BLaER1 treated with 17β-estradiol and CSF1 and Interleukin-3, amounts not matched to agents 10 nM and 100 nM (cell line): ENCODE data around the gene SMARCD2.
"Not testable (repeated sequence)": the region's sequence is repeated elsewhere in the genome, so short reads cannot be mapped to it uniquely, and the experiment has no call there.

ENCODE experiments used
- H3K27ac ChIP-seq, 11 experiments: shearing (Covaris generic); formaldehyde crosslinking; 2 replicates each; pipeline ENCODE4 v1.8.1; 2022
- H3K27me3 ChIP-seq, 11 experiments: shearing (Covaris generic); formaldehyde crosslinking; 2 replicates each; pipeline ENCODE4 v1.8.1; 2022
- H3K36me3 ChIP-seq, 11 experiments: shearing (Covaris generic); formaldehyde crosslinking; 2 replicates each; pipeline ENCODE4 v1.8.1; 2022
- H3K4me1 ChIP-seq, 10 experiments: shearing (Covaris generic); formaldehyde crosslinking; 2 replicates each; pipeline ENCODE4 v1.8.1; 2022
- H3K4me2 ChIP-seq, 11 experiments: shearing (Covaris generic); formaldehyde crosslinking; 2 replicates each; pipeline ENCODE4 v1.8.1; 2022
- H3K4me3 ChIP-seq, 10 experiments: shearing (Covaris generic); formaldehyde crosslinking; 2 replicates each; pipeline ENCODE4 v1.8.1; 2022
- H3K9ac ChIP-seq, 11 experiments: shearing (Covaris generic); formaldehyde crosslinking; 2 replicates each; pipeline ENCODE4 v1.8.1; 2022
- H3K9me3 ChIP-seq, 11 experiments: shearing (Covaris generic); formaldehyde crosslinking; replicated peaks in 1 of 11; 2 replicates each; pipeline ENCODE4 v1.8.1; 2022
- H4K20me1 ChIP-seq, 11 experiments: shearing (Covaris generic); formaldehyde crosslinking; 2 replicates each; pipeline ENCODE4 v1.8.1; 2022
- Cebpa-rat ChIP-seq, 11 experiments: shearing (Covaris generic); IDR thresholded peaks; 2 replicates each; pipeline ENCODE4 v1.8.1; 2022

Gene SMARCD2

DNA sequence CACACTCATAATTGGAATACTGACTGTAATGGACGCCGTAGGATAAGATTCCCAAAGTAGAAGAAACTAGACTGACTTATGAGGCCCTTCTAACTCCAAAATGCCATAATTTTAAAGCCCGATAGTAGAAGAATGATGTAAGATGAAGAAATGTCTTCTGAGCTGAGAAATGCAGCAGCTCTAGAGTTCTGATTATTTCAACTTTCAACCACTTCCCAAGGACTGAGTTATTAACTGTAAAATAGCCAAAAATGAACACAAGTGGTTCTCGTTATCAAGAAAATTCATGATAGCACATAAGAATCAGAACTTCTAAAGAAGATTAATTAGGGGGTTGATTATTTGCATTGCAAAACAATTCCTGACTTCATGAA is 27.8 kb upstream of the SMARCD2 start:
- not testable (repeated sequence) for H3K27ac ChIP-seq, H3K27me3 ChIP-seq, H3K36me3 ChIP-seq

DNA sequence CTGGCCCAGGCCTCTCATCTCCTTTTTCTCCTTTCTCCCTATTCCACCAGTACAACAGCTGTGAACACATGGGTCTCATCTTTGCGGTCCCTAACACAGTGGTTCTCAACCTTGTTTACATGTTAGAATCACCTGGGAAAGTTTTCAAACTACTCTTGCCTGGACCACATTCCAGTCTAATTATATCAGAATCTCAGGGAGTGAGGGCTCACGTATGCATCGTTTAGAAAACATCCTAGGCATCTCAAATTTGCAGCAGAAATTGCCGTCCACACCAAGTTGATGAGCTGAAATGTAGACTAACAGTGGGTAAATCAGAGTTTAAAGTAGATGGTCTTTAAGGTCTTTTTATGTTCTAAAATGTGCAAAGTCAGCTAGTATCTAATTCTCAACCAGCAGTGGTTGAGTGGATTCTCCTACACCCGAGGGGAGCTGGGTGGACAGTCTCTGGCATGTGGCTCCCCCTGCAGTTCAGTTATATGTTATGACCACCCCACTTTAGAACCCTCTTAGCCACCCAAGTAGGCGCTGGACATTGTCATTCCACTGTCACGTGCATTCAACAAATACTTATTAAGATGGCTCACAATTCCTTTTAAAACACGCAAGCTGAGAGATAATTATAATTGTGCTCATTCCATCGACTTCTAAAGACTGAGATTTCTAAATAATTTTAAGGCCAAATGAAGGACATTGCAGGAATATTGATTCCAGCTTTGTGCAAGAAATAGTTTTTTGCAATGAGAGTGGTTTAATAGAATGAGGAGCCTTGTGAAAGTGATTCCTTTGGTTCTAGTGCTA is 27.2 kb upstream of the SMARCD2 start:
- H4K20me1 ChIP-seq, H3K36me3 ChIP-seq: not testable (repeated sequence)

More for the DNA sequence above, 27.8 kb upstream of the SMARCD2 start:
- peaks cover 0 to 15% (median 7%) of the 10 kb centered on the region in 10 experiments; a peak in 12 of 20 replicates for H3K4me1 ChIP-seq
- not testable (repeated sequence) for H3K4me2 ChIP-seq, H3K9me3 ChIP-seq, H3K9ac ChIP-seq, H4K20me1 ChIP-seq, H3K4me3 ChIP-seq

DNA sequence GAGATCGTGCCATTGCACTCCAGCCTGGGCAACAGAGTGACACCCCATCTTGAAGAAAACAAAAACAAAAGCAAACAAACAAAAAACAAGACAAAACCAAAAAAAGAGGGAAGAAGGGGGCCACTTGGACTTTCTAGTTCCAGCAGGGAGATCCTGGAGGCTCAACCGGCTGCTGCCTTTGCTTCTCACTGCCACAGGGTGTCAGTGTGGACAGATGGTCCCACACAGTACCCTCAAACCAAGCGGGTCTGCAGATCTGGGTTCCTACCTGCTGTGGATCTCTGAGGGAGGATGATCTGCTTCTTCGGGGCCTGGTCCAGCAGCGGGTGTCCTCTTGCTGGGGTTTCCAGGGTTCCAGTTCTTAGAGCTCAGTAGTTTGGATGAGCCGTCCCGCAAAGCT is 24.1 kb upstream of the SMARCD2 start:
- H3K4me2 ChIP-seq, H3K36me3 ChIP-seq, H3K4me3 ChIP-seq, H3K9ac ChIP-seq, H3K27me3 ChIP-seq, H4K20me1 ChIP-seq, H3K9me3 ChIP-seq, H3K27ac ChIP-seq: not testable (repeated sequence)
- peaks cover 0 to 15% (median 6%) of the 10 kb centered on the region in 10 experiments; a peak in 12 of 20 replicates for H3K4me1 ChIP-seq

More for the DNA sequence above, 27.2 kb upstream of the SMARCD2 start:
- not testable (repeated sequence) for H3K27me3 ChIP-seq, H3K4me3 ChIP-seq, H3K27ac ChIP-seq, H3K9ac ChIP-seq, H3K4me2 ChIP-seq, H3K9me3 ChIP-seq
- peaks cover 0 to 15% (median 7%) of the 10 kb centered on the region in 10 experiments; a peak in 12 of 20 replicates for H3K4me1 ChIP-seq

DNA sequence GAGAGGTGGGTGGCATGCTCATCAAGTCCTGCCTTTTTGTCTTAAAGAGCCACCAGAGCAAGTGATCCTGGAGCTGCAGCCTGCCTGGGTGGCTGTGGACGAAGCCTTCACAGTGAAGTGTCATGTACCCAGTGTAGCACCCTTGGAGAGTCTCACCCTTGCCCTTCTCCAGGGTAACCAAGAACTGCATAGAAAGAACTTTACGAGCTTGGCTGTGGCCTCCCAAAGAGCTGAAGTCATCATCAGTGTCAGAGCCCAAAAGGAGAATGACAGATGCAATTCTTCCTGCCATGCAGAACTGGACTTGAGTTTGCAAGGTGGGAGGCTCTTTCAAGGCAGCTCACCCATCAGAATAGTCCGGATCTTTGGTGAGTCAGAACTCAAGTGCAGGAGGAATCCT is 16.8 kb upstream of the SMARCD2 start:
- Histone ChIP-seq H3K9ac (no peak overlapping the region), H3K27ac (no peak overlapping the region), H3K27me3 (no peaks in the 10 kb centered on the region), H3K9me3 (no peaks in the 10 kb centered on the region), H3K36me3 (no peaks in the 10 kb centered on the region), H3K4me2 (no peak overlapping the region), H3K4me3 (no peak overlapping the region), H4K20me1 (no peaks in the 10 kb centered on the region), H3K4me1 (no peaks in the 10 kb centered on the region)
- TF ChIP-seq Cebpa-rat (IDR thresholded peaks at IDR 0.05): no peak

DNA sequence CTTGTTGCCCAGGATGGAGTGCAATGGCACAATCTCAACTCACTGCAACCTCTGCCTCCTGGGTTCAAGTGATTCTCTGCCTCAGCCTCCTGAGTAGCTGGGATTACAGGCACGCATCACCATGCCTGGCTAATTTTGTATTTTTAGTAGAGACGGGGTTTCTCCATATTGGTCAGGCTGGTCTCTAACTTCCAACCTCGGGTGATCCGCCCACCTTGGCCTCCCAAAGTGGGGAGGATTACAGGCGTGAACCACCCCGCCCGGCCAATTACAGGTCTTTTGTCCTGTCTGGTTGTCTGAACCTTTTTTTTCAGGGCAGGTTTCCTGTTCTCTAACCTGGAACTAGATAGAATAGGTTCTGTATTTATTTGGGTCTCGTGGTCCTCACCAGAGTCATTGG is 13.9 kb upstream of the SMARCD2 start:
- H3K4me1 ChIP-seq, H3K27me3 ChIP-seq, H3K4me3 ChIP-seq, H3K27ac ChIP-seq, H3K9ac ChIP-seq, H3K4me2 ChIP-seq, H3K36me3 ChIP-seq, H3K9me3 ChIP-seq, H4K20me1 ChIP-seq: not testable (repeated sequence)

DNA sequence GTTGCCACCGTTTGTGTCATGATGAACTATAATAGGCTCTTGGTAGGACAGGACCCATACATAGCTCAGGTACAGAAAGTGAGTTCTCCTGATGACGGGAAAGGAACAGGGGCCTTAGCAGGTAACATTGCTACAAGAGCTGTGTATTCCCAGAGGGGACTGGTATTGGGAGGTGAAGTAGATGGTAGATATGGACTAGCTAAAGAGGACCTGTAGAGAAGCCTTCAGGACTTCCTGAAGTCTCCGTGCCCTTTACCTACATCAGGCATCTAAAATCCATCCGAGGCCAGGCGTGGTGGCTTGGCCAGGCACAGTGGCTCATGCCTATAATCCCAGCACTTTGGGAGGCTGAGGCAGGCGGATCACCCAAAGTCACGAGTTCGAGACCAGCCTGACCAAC is 12.7 kb upstream of the SMARCD2 start:
- Histone ChIP-seq H3K9ac (no peak overlapping the region), H3K36me3 (no peaks in the 10 kb centered on the region), H3K9me3 (no peaks in the 10 kb centered on the region)

DNA sequence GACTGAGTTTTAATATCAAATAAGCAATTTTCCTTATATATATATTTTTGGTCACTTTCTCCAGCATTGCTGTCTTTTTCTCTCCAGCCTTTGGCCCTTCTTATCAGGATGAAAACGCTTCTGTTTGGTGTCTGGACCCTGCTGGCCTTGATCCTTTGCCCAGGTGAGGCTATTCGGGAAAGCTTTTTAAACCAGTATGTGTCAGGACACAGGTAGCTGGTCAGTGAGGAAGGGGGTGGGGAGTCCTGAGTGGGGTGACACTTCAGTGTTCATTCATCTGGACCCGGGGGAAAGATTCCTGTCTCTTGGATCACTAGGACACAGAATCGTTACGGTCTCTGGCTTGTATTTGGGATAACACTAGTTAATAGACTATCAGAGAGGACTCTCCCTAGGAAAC is 12.2 kb upstream of the SMARCD2 start:
- no peak overlapping the region for H3K4me2 ChIP-seq
- no peak for TF ChIP-seq Cebpa-rat (IDR thresholded peaks at IDR 0.05)
- no peak overlapping the region for H3K4me3 ChIP-seq
- H3K27me3 ChIP-seq: no peaks in the 10 kb centered on the region
- no peak overlapping the region for H3K9ac ChIP-seq
- H3K36me3 ChIP-seq: no peaks in the 10 kb centered on the region
- no peaks in the 10 kb centered on the region for H3K4me1 ChIP-seq
- H3K27ac ChIP-seq: no peak overlapping the region
- no peaks in the 10 kb centered on the region for H4K20me1 ChIP-seq
- H3K9me3 ChIP-seq: peaks cover 0 to 1% (median 0%) of the 10 kb centered on the region in 11 experiments; a peak in 4 of 22 replicates

More for the DNA sequence above, 12.7 kb upstream of the SMARCD2 start:
- H3K27me3 ChIP-seq: no peaks in the 10 kb centered on the region
- H3K4me1 ChIP-seq: no peaks in the 10 kb centered on the region
- TF ChIP-seq Cebpa-rat (IDR thresholded peaks at IDR 0.05): no peak
- H3K27ac ChIP-seq: no peak overlapping the region
- no peaks in the 10 kb centered on the region for H4K20me1 ChIP-seq
- no peak overlapping the region for H3K4me3 ChIP-seq
- no peak overlapping the region for H3K4me2 ChIP-seq

DNA sequence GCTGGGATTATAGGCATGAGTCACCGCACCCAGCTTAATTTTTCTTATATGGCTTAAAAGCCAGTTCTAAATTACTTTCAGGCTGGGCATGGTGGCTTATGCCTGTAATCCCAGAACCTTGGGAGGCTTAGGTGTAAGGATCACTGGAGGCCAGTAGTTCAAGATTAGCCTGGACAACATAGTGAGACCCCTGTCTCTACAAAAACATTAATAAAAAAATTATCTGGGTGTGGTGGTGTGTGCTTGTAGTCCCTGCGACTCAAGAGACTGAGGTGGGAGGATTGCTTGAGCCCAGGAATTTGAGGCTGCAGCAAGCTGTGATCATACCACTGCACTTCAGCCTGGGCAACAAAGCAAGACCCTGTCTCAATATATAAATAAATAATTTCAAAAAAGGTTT is 10.8 kb upstream of the SMARCD2 start:
- Histone ChIP-seq H3K4me3 (no peak overlapping the region), H4K20me1 (no peaks in the 10 kb centered on the region), H3K4me2 (no peak overlapping the region), H3K9me3 (peaks cover 3 to 16% (median 13%) of the 10 kb centered on the region in 11 experiments; a peak in 18 of 22 replicates), H3K9ac (no peak overlapping the region), H3K27ac (no peak overlapping the region), H3K36me3 (no peaks in the 10 kb centered on the region), H3K4me1 (no peaks in the 10 kb centered on the region), H3K27me3 (no peaks in the 10 kb centered on the region)
- TF ChIP-seq Cebpa-rat (IDR thresholded peaks at IDR 0.05): no peak

DNA sequence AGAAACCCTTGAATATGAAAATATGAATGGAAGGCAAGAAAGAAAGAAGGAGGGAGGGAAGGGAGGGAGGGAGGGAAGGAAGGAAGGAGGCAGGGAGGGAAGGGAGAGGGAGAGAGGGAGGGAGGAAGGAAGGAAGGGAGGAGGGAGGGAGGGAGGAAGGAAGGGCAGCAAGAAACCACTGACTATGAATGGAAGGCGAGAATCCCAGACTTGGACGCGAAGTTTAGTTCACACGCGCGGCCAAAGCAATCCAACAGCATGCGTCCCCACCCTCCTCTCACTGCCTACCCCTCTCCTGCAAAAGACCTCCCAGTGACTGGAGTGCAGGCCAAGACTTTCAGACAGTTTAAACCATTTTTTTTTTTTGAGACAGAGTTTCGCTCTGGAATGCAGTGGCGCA is 7.9 kb upstream of the SMARCD2 start:
- Histone ChIP-seq H3K4me3 (no peak overlapping the region), H3K9ac (no peak overlapping the region), H3K27ac (no peak overlapping the region), H3K9me3 (peaks cover 6 to 21% (median 18%) of the 10 kb centered on the region in 11 experiments; a peak in 18 of 22 replicates), H4K20me1 (no peaks in the 10 kb centered on the region), H3K4me1 (peaks cover 0 to 6% (median 3%) of the 10 kb centered on the region in 10 experiments; a peak in 10 of 20 replicates), H3K27me3 (no peaks in the 10 kb centered on the region), H3K36me3 (no peaks in the 10 kb centered on the region), H3K4me2 (no peak overlapping the region; a peak in 1 of 22 replicates)
- TF ChIP-seq Cebpa-rat (IDR thresholded peaks at IDR 0.05): no peak
